Mucosa of rectum (tissue), 2 donors: ENCODE measurements around the gene PRKG1.

Source experiments
- H3K27ac ChIP-seq, 2 donors: one replicate each; pipeline ENCODE4 v1.7.0; 2013; ENCODE audit warnings: inconsistent platforms in 2 of 2, low read depth in 2 of 2, low read length in 2 of 2
- H3K27me3 ChIP-seq, 2 donors: one replicate each; pipeline ENCODE4 v1.7.0; 2013; ENCODE audit warnings: low read length in 2 of 2; ENCODE audit not compliant: control insufficient read depth in 2 of 2, insufficient read depth in 2 of 2
- H3K36me3 ChIP-seq, 2 donors: one replicate each; pipeline ENCODE4 v1.7.0; 2013; ENCODE audit warnings: low read length in 2 of 2; ENCODE audit not compliant: control insufficient read depth in 2 of 2, insufficient read depth in 2 of 2
- H3K4me1 ChIP-seq, 2 donors: one replicate each; pipeline ENCODE4 v1.7.0; 2013; ENCODE audit warnings: low read length in 2 of 2, mild to moderate bottlenecking in 1 of 2; ENCODE audit not compliant: control insufficient read depth in 2 of 2, insufficient read depth in 2 of 2
- H3K4me3 ChIP-seq, 2 donors: one replicate each; pipeline ENCODE4 v1.7.0; 2013; ENCODE audit warnings: low read length in 2 of 2
- H3K9ac ChIP-seq, 2 donors: one replicate each; pipeline ENCODE4 v1.7.0; 2013; ENCODE audit warnings: low read length in 2 of 2, low read depth in 1 of 2, mild to moderate bottlenecking in 1 of 2
- H3K9me3 ChIP-seq, 2 donors: one replicate each; pipeline ENCODE4 v1.7.0; 2013; ENCODE audit warnings: low read length in 2 of 2; ENCODE audit not compliant: control insufficient read depth in 2 of 2
- donor health status: healthy.
- donor health status: Normal muscosa, but diverticular disease.

PRKG1 gene

DNA sequence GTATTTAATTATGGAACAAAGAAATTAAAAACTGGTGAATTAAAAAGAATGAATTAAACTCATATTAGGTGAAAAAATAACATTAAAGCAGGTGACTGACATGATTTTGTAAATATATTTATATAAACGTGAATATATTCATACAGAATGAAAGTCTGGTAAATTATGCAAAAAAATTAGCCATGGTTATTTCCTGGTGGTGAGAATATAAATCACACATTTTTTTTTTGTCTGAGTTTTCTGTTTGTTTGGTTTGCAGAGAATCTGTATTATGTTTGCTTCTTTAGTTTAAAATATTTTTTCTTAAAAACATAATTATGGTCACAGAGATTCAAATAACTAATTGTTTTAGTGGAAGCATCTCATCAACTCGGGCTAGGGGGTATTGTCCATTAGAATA lies 698.1 kb downstream of the PRKG1 start:
- Histone ChIP-seq H3K9me3 (no peaks in the 10 kb centered on the region), H3K27me3 (no peaks in the 10 kb centered on the region), H3K4me1 (no peaks in the 10 kb centered on the region), H3K4me3 (no peak overlapping the region), H3K9ac (no peak overlapping the region), H3K36me3 (no peaks in the 10 kb centered on the region), H3K27ac (no peak overlapping the region)

DNA sequence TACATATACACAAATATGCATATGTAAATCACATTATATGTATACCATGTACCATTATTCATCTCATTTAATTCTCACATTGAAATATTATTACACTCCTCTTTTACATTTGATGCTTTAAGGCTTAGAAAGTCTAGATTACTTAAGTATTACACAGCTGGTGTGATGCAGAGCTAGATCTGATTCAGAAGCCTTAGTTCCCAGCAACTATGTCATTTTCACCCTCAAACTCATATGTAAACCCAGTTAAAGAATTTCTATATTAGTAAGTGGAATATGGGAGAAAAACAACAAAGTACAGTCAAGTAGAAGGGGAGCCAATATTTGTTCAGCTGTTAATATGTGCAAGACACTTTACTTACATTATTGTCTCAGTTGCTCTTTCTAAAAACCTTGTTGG lies 699.4 kb downstream of the PRKG1 start:
- H3K4me3 ChIP-seq, result no peak overlapping the region
- no peaks in the 10 kb centered on the region for H3K4me1 ChIP-seq
- H3K27ac ChIP-seq, result no peak overlapping the region

GRCh38 chr10:51783941-51784340 lies 709.7 kb downstream of the PRKG1 start:
- H3K27ac ChIP-seq, result no peak overlapping the region
- no peaks in the 10 kb centered on the region for H3K4me1 ChIP-seq
- no peak overlapping the region for H3K9ac ChIP-seq
- H3K27me3 ChIP-seq, result no peaks in the 10 kb centered on the region
- H3K9me3 ChIP-seq, result no peaks in the 10 kb centered on the region
- H3K4me3 ChIP-seq, result no peak overlapping the region
- no peaks in the 10 kb centered on the region for H3K36me3 ChIP-seq

More for the DNA sequence above, 699.4 kb downstream of the PRKG1 start:
- Histone ChIP-seq H3K27me3 (no peaks in the 10 kb centered on the region), H3K9ac (no peak overlapping the region), H3K9me3 (no peaks in the 10 kb centered on the region), H3K36me3 (no peaks in the 10 kb centered on the region)

DNA sequence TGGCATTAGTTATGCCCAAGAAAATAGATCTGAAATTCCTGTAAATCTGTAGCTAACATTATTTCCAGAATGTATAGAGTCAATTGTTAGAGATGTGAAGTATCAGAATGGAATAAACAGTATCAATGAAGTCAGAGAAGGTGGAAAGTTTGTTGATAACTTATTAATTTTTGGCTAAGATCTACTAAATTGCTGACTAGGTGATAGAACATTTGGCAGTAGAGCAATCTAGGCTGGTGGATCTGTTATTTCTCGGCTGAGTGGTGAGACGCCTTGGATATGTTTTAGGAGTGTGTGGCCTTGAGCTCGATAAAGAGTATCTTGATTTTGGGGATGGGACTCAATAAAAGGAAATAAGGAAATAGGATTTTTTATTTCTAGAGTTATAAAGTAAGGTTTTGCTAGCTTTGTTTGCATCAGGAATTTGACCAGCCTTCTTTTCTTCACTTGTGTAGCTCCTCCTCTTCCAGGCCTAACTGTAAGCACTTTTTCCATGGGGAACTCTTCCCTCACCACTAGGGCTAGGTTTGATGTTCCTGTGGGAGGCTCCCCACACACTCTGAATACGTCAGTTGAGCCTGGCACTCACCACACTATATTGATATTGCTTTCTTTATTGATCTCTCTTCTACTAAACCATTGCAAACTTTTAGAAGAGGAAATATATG lies 711.9 kb downstream of the PRKG1 start:
- H3K4me1 ChIP-seq, result no peaks in the 10 kb centered on the region
- no peak overlapping the region for H3K9ac ChIP-seq
- H3K4me3 ChIP-seq, result no peak overlapping the region
- no peak overlapping the region for H3K27ac ChIP-seq
- no peaks in the 10 kb centered on the region for H3K27me3 ChIP-seq
- H3K36me3 ChIP-seq, result no peaks in the 10 kb centered on the region
- no peaks in the 10 kb centered on the region for H3K9me3 ChIP-seq

- no peaks in the 10 kb centered on the region for H3K36me3 ChIP-seq
- no peaks in the 10 kb centered on the region for H3K4me1 ChIP-seq
- H3K27me3 ChIP-seq, result no peaks in the 10 kb centered on the region
- H3K9me3 ChIP-seq, result no peaks in the 10 kb centered on the region
- no peak overlapping the region for H3K27ac ChIP-seq
- no peak overlapping the region for H3K4me3 ChIP-seq
- no peak overlapping the region for H3K9ac ChIP-seq
These were observed 712.4 kb downstream of the PRKG1 start for GRCh38 chr10:51786684-51787035.

DNA sequence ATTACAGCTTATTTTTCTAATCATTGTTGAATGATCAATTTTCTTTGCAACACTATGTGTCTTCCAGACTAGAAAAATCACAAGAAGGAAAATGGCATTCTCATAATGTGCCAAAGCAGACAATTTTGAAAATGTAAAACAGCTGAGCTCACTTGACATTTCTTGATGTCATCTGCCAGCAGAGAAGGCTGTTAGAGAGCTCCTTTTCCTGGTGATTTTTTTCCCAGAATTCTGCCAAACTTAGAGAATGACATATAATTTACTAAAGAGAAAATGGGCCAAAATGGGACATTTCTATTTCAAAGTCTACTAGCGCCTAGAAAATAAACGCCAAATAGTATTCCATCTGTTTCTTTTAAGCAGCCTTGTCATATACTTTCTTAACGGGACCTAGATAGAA lies 714.0 kb downstream of the PRKG1 start:
- no peaks in the 10 kb centered on the region for H3K27me3 ChIP-seq
- H3K4me3 ChIP-seq, result no peak overlapping the region
- no peak overlapping the region for H3K9ac ChIP-seq
- no peaks in the 10 kb centered on the region for H3K36me3 ChIP-seq
- no peaks in the 10 kb centered on the region for H3K4me1 ChIP-seq
- H3K9me3 ChIP-seq, result no peaks in the 10 kb centered on the region
- no peak overlapping the region for H3K27ac ChIP-seq

GRCh38 chr10:51789118-51789517 lies 714.8 kb downstream of the PRKG1 start:
- Histone ChIP-seq H3K9me3 (no peaks in the 10 kb centered on the region), H3K27ac (no peak overlapping the region), H3K4me1 (no peaks in the 10 kb centered on the region), H3K27me3 (no peaks in the 10 kb centered on the region), H3K9ac (no peak overlapping the region), H3K36me3 (no peaks in the 10 kb centered on the region), H3K4me3 (no peak overlapping the region)

- Histone ChIP-seq H3K4me3 (no peak overlapping the region), H3K9ac (no peak overlapping the region), H3K9me3 (no peaks in the 10 kb centered on the region), H3K27ac (no peak overlapping the region), H3K4me1 (no peaks in the 10 kb centered on the region), H3K36me3 (no peaks in the 10 kb centered on the region), H3K27me3 (no peaks in the 10 kb centered on the region)
These were observed 715.6 kb downstream of the PRKG1 start for GRCh38 chr10:51789903-51790302.

- H3K9ac ChIP-seq, result no peak overlapping the region
- H3K27ac ChIP-seq, result no peak overlapping the region
- H3K4me1 ChIP-seq, result no peaks in the 10 kb centered on the region
- H3K9me3 ChIP-seq, result no peaks in the 10 kb centered on the region
- no peaks in the 10 kb centered on the region for H3K36me3 ChIP-seq
- no peak overlapping the region for H3K4me3 ChIP-seq
- H3K27me3 ChIP-seq, result no peaks in the 10 kb centered on the region
These were observed 718.4 kb downstream of the PRKG1 start for GRCh38 chr10:51792678-51793077.

- Histone ChIP-seq H3K4me1 (no peaks in the 10 kb centered on the region), H3K36me3 (no peaks in the 10 kb centered on the region), H3K27me3 (no peaks in the 10 kb centered on the region), H3K4me3 (no peak overlapping the region), H3K9ac (no peak overlapping the region), H3K9me3 (no peaks in the 10 kb centered on the region), H3K27ac (no peak overlapping the region)
These were observed 725.8 kb downstream of the PRKG1 start for GRCh38 chr10:51800121-51800520.
